CD4-positive, alpha-beta T cell (primary cell): ENCODE results near the gene RELL2. TPM values are rescaled to one million over a fixed set of nuclear protein-coding genes. Genes with fewer than 3 reads are reported as not detected.

ENCODE experiments used
- ATAC-seq: fragments of 200-7000 bp; cut with Tn5 transposase; one replicate; pipeline ENCODE4 v1.10.0; 2022; ENCODE audit warnings: mild to moderate bottlenecking; ENCODE audit not compliant: poor library complexity
- CTCF ChIA-PET: fragments of 350-600 bp; sonication (Branson Sonifier 250); formaldehyde crosslinking; loops from one replicate; lab custom pipeline; 2021; ENCODE audit warnings: antibody characterized with exemption, inconsistent platforms; lab: Charles Lee
- POLR2A ChIA-PET: fragments of 350-600 bp; sonication (Branson Sonifier 250); formaldehyde crosslinking; loops from one replicate; lab custom pipeline; 2021; ENCODE audit warnings: antibody characterized with exemption, inconsistent platforms; lab: Charles Lee
- DNase-seq, 14 experiments: peaks; one replicate each; pipeline ENCODE4 v3.0.0-alpha.2; 2013 to 2020; ENCODE audit warnings: mixed read lengths in 2 of 14
- H3K27ac ChIP-seq, 2 donors: one replicate each; pipeline versions ENCODE4 v1.5.1 to v1.7.0; 2013; ENCODE audit warnings: low read length in 2 of 2, low read depth in 1 of 2, mild to moderate bottlenecking in 1 of 2
- H3K27me3 ChIP-seq, 2 experiments: 1 replicate in 1 of 2; 2 replicates in 1 of 2; pipeline versions ENCODE4 v1.6.1 to v1.7.0; 2013; ENCODE audit warnings: low read length in 2 of 2, control low read depth in 1 of 2, mild to moderate bottlenecking in 1 of 2, moderate library complexity in 1 of 2; ENCODE audit not compliant: insufficient read depth in 2 of 2, control insufficient read depth in 1 of 2
- H3K36me3 ChIP-seq: one replicate; pipeline ENCODE4 v1.6.1; 2013; ENCODE audit warnings: low read length, control low read depth; ENCODE audit not compliant: insufficient read depth
- H3K4me1 ChIP-seq: one replicate; pipeline ENCODE4 v1.6.1; 2013; ENCODE audit warnings: low read length, control low read depth; ENCODE audit not compliant: insufficient read depth
- H3K4me3 ChIP-seq: one replicate; pipeline ENCODE4 v1.5.1; 2013; ENCODE audit warnings: mild to moderate bottlenecking, low read length, moderate library complexity
- H3K9me3 ChIP-seq, 2 experiments: 1 replicate in 1 of 2; 2 replicates in 1 of 2; pipeline versions ENCODE4 v1.6.1 to v1.7.0; 2013; ENCODE audit warnings: low read length in 2 of 2, mild to moderate bottlenecking in 2 of 2, control low read depth in 1 of 2, moderate library complexity in 1 of 2; ENCODE audit not compliant: control insufficient read depth in 1 of 2, insufficient read depth in 1 of 2
- H3K27ac Mint-ChIP-seq: one replicate; pipeline ENCODE4 v1.8.0; 2020; ENCODE audit warnings: mixed read lengths
- H3K27me3 Mint-ChIP-seq: one replicate; pipeline ENCODE4 v1.8.0; 2021; ENCODE audit warnings: mixed read lengths
- H3K36me3 Mint-ChIP-seq: one replicate; pipeline ENCODE4 v1.8.0; 2021; ENCODE audit warnings: low read depth, mixed read lengths
- H3K4me1 Mint-ChIP-seq: one replicate; pipeline ENCODE4 v1.8.0; 2021; ENCODE audit warnings: low read depth, mixed read lengths
- H3K4me3 Mint-ChIP-seq: one replicate; pipeline ENCODE4 v1.8.0; 2020; ENCODE audit warnings: mild to moderate bottlenecking, mixed read lengths
- H3K9me3 Mint-ChIP-seq: one replicate; pipeline ENCODE4 v1.8.0; 2020; ENCODE audit warnings: mixed read lengths
- intact Hi-C, 2 experiments: fragments of 100-400 bp; cut with DNase I in 1 of 2; cut with micrococcal nuclease in 1 of 2; formaldehyde crosslinking; loops; one replicate each; pipeline versions ENCODE4 v1.15.1 to v1.9.0; 2023 to 2025; cut with DNase I, micrococcal nuclease
- total RNA-seq, 174 experiments: library from RNA in 2 of 174; stranded (reverse) in 2 of 174; gene quantifications; one replicate each; pipeline ENCODE4 v1.2.3 and lab custom pipeline; 2021 to 2026
- TF ChIP-seq, protein P1 (sequence below): fragments of 200-600 bp; IDR thresholded peaks from one replicate; pipeline ENCODE4 v1.8.0; 2022; ENCODE audit warnings: antibody characterized with exemption, mild to moderate bottlenecking

Gene RELL2
- total RNA-seq, 2 experiments from 2014 or later, result 10.9 to 11.4 TPM

- DNase-seq (no peak), ATAC-seq (no peak)
- H3K36me3 Mint-ChIP-seq, result peaks cover 46% of the 10 kb centered on the region
- Histone ChIP-seq H3K4me3 (no peak overlapping the region), H3K27me3 (no peaks in the 10 kb centered on the region), H3K4me1 (peaks cover 32% of the 10 kb centered on the region), H3K36me3 (peaks cover 44% of the 10 kb centered on the region), H3K9me3 (no peaks in the 10 kb centered on the region), H3K27ac (no peak overlapping the region)
- ChIA-PET POLR2A (no interaction called here), CTCF (no interaction called here)
- H3K27ac Mint-ChIP-seq, result no peak overlapping the region
- H3K9me3 Mint-ChIP-seq, result no peaks in the 10 kb centered on the region
- intact Hi-C loops, result no loop called here
- H3K4me3 Mint-ChIP-seq, result peak overlapping the region; percentile 15
- H3K4me1 Mint-ChIP-seq, result peaks cover 21% of the 10 kb centered on the region
- no peaks in the 10 kb centered on the region for H3K27me3 Mint-ChIP-seq
- TF ChIP-seq, protein P1, sequence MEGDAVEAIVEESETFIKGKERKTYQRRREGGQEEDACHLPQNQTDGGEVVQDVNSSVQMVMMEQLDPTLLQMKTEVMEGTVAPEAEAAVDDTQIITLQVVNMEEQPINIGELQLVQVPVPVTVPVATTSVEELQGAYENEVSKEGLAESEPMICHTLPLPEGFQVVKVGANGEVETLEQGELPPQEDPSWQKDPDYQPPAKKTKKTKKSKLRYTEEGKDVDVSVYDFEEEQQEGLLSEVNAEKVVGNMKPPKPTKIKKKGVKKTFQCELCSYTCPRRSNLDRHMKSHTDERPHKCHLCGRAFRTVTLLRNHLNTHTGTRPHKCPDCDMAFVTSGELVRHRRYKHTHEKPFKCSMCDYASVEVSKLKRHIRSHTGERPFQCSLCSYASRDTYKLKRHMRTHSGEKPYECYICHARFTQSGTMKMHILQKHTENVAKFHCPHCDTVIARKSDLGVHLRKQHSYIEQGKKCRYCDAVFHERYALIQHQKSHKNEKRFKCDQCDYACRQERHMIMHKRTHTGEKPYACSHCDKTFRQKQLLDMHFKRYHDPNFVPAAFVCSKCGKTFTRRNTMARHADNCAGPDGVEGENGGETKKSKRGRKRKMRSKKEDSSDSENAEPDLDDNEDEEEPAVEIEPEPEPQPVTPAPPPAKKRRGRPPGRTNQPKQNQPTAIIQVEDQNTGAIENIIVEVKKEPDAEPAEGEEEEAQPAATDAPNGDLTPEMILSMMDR, result no peak
These were observed 3.2 kb downstream of the RELL2 start for GRCh38 chr5:141640051-141640415.

DNA sequence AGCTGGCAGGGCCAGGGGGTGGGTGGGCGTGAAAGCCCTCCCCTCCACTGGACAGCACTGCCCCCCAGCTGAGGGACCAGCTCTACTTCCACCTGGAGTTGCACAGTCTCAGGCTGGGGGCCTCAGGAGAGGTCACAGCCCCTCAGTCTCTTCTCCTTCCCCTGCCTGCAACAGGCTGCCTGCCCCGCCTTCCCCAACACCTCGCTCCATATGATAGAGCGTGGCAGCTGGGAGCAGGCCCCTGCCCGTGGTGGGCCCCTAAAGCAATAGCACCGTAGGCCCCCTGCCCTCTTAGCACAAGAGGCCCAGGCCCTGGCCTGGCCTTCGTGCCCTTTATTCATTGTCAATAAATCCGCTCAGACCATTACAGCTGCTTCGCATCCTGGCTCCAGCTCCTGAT is 3.9 kb downstream of the RELL2 start:
- H3K4me3 Mint-ChIP-seq, result peak overlapping the region; percentile 48
- H3K36me3 ChIP-seq, result peaks cover 49% of the 10 kb centered on the region
- ChIA-PET CTCF (interaction anchor here (1.4 kb wide), 1 partner anchor 9 kb away, joined by 3 read pairs; no protein-coding TSS in a partner anchor), POLR2A (interaction anchor here (1.2 kb wide), 1 partner anchor 10 kb away, joined by 3 read pairs; no protein-coding TSS in a partner anchor)
- peaks cover 14% of the 10 kb centered on the region for H3K4me1 Mint-ChIP-seq
- peaks cover 26% of the 10 kb centered on the region for H3K4me1 ChIP-seq
- DNase-seq (no peak), ATAC-seq (no peak)
- H3K27me3 ChIP-seq, result no peaks in the 10 kb centered on the region
- peak overlapping the region; percentile 21 for H3K27ac Mint-ChIP-seq
- no peak overlapping the region for H3K27ac ChIP-seq
- peaks cover 45% of the 10 kb centered on the region for H3K36me3 Mint-ChIP-seq
- intact Hi-C loops, result no loop called here
- TF ChIP-seq, protein P1, result no peak
- no peaks in the 10 kb centered on the region for H3K9me3 Mint-ChIP-seq
- no peaks in the 10 kb centered on the region for H3K27me3 Mint-ChIP-seq
- no peaks in the 10 kb centered on the region for H3K9me3 ChIP-seq
- no peak overlapping the region for H3K4me3 ChIP-seq

- Histone ChIP-seq H3K36me3 (peaks cover 59% of the 10 kb centered on the region), H3K27me3 (no peaks in the 10 kb centered on the region), H3K4me3 (no peak overlapping the region), H3K4me1 (peaks cover 18% of the 10 kb centered on the region), H3K9me3 (no peaks in the 10 kb centered on the region), H3K27ac (no peak overlapping the region)
- Mint-ChIP-seq H3K4me3 (peak overlapping the region; percentile 31), H3K27me3 (no peaks in the 10 kb centered on the region), H3K4me1 (peaks cover 7% of the 10 kb centered on the region), H3K36me3 (peaks cover 50% of the 10 kb centered on the region), H3K27ac (peak overlapping the region; percentile 21), H3K9me3 (no peaks in the 10 kb centered on the region)
- ChIA-PET CTCF (interaction anchor here (0.9 to 1.4 kb wide), 3 partner anchors 9 to 319 kb away, joined by 3 to 4 read pairs (median 3); partner anchors contain the start of gene FCHSD1), POLR2A (interaction anchor here (1.2 to 1.7 kb wide), 2 partner anchors 9 kb away, joined by 3 to 11 read pairs; partner anchors contain the start of gene FCHSD1)
- no peak for DNase-seq
- intact Hi-C loops, result no loop called here
- TF ChIP-seq, protein P1, result no peak
- ATAC-seq, result no peak
These were observed 5.0 kb downstream of the RELL2 start for GRCh38 chr5:141641634-141642267.
